Astrocyte (in vitro differentiated cells and primary cell): ENCODE results near the gene SEMA4C.

Experiments
- EZH2 ChIP-seq: IDR thresholded peaks from 2 replicates; pipeline ENCODE4 v1.6.1; 2012; ENCODE audit warnings: mild to moderate bottlenecking, low read length, inconsistent platforms; ENCODE audit not compliant: insufficient read depth
- TF ChIP-seq, protein P1 (sequence below): IDR thresholded peaks from 2 replicates; pipeline ENCODE4 v1.5.1; 2011; ENCODE audit warnings: low read depth, mild to moderate bottlenecking, inconsistent platforms, low read length, moderate library complexity; ENCODE audit not compliant: insufficient read depth

DNA sequence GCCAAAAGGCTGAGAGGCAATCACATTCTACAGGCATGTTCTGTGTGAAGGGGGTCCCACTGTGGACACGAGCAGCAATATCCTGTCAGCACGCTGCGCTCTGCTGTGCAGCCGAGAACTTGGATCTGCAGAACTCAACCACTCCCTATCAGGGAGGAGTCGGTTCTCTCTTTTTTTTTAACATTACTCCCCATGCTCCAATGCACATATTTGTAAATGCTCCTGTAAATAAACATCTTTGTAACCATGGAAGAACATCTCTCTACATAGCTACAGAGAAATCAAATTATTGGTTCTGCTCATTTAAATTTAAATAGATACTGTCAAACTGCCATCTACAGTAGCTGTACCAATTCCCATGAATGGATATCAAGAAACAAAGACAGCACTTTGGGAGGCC lies 23.1 kb downstream of the SEMA4C start:
- TF ChIP-seq, protein P1, sequence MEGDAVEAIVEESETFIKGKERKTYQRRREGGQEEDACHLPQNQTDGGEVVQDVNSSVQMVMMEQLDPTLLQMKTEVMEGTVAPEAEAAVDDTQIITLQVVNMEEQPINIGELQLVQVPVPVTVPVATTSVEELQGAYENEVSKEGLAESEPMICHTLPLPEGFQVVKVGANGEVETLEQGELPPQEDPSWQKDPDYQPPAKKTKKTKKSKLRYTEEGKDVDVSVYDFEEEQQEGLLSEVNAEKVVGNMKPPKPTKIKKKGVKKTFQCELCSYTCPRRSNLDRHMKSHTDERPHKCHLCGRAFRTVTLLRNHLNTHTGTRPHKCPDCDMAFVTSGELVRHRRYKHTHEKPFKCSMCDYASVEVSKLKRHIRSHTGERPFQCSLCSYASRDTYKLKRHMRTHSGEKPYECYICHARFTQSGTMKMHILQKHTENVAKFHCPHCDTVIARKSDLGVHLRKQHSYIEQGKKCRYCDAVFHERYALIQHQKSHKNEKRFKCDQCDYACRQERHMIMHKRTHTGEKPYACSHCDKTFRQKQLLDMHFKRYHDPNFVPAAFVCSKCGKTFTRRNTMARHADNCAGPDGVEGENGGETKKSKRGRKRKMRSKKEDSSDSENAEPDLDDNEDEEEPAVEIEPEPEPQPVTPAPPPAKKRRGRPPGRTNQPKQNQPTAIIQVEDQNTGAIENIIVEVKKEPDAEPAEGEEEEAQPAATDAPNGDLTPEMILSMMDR = no peak
- TF ChIP-seq EZH2 = no peak
